ENCODE data around the gene SCN9A.
"Not testable (repeated sequence)": the region's sequence is repeated elsewhere in the genome, so short reads cannot be mapped to it uniquely, and the experiment has no call there.

The SCN9A gene

GRCh38 chr2:166249318-166249717 is 126.4 kb downstream of the SCN9A start:
- in situ Hi-C loops (cut with MboI; ENCODE audit: low sequenced_read_pairs) = no loop called here

- in situ Hi-C loops (cut with MboI; ENCODE audit: low sequenced_read_pairs) = no loop called here
Observed at GRCh38 chr2:166246901-166247300, 128.8 kb downstream of the SCN9A start.

- in situ Hi-C loops (cut with MboI; ENCODE audit: low sequenced_read_pairs) = no loop called here
Observed at GRCh38 chr2:166242309-166242708, 133.4 kb downstream of the SCN9A start.

GRCh38 chr2:166240387-166241313 is 135.1 kb downstream of the SCN9A start:
- in situ Hi-C loops (cut with MboI; ENCODE audit: low sequenced_read_pairs) = no loop called here

- in situ Hi-C loops (cut with MboI; ENCODE audit: low sequenced_read_pairs) = no loop called here
Observed at GRCh38 chr2:166239548-166239947, 136.2 kb downstream of the SCN9A start.

DNA sequence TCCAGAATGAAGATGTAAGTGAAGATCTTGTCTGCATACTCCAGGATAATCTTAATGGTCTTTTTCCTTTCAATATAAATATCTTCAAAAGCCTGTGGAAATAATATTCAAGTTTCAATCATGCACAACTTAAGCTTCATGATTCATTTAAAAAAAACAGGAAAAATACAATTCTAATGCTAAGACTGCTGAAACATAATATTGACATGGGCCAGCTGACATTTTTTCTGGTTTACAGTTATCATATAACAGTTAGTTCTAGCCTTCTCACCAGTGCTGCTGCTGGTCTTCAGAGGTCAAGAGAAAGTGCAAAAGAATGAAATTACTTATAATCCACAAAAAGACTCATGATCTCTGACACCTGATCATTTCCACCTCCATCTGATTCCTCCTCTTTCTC is 137.6 kb downstream of the SCN9A start:
- in situ Hi-C loops (cut with MboI; ENCODE audit: low sequenced_read_pairs) = no loop called here

- in situ Hi-C loops (cut with MboI; ENCODE audit: low sequenced_read_pairs) = no loop called here
Observed at GRCh38 chr2:166234112-166234846, 141.5 kb downstream of the SCN9A start.

GRCh38 chr2:166233244-166233643 is 142.5 kb downstream of the SCN9A start:
- in situ Hi-C loops (cut with MboI; ENCODE audit: low sequenced_read_pairs) = no loop called here

GRCh38 chr2:166230724-166231070 is 145.0 kb downstream of the SCN9A start:
- in situ Hi-C loops (cut with MboI; ENCODE audit: low sequenced_read_pairs) = no loop called here

DNA sequence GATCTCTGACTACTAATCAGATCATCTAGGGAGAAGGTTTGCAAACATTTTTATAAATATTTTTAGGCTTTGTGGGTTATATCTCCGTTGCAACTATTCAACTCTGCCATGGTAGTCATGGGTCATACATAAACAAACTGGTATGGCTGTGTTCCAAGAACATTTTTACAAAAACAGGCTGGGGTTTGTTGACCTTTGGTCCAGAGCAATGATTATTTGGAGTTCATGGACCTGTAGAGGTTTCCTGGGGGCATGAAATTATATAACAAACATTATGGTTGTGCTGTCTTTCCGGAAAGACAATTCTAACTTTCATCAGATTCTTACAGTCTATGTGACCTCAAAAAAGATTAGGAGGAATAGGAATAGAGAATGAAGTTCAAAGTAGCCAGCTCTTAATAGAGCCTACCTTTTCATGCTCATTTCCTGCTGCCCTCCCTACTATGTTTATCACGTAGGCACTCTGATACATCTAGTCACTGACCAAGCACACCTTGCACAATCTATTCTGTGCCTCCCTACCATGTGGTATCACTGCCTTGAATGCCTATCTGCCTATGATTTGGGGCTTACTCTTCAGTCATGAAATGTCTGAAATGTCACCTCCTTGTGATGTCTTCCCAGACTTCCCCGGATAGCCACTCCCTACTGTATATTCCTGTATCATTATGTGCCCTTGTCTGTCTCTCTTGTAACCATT is 145.6 kb downstream of the SCN9A start:
- in situ Hi-C loops (cut with MboI; ENCODE audit: low sequenced_read_pairs) = no loop called here

DNA sequence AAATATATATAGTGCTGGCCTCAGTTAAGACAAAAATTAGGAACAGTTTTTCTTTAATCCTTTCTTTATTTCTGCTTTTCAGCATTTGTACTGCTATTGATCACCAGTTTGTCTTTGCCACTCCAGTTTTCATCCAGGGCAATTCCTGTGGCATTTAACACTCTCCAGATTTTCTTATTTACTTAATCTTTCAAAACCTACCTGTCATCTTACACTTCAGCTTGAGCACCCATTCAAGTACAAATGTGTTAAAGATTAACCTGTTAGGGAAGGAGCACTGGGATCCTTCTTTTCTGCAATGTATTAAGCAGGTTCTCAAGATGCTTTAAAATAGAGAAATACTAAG is 146.1 kb downstream of the SCN9A start:
- in situ Hi-C loops (cut with MboI; ENCODE audit: low sequenced_read_pairs) = no loop called here

GRCh38 chr2:166224197-166224596 is 151.5 kb downstream of the SCN9A start:
- in situ Hi-C loops (cut with MboI; ENCODE audit: low sequenced_read_pairs) = no loop called here

- in situ Hi-C loops (cut with MboI; ENCODE audit: low sequenced_read_pairs) = no loop called here
Observed at GRCh38 chr2:166223298-166223697, 152.4 kb downstream of the SCN9A start.

DNA sequence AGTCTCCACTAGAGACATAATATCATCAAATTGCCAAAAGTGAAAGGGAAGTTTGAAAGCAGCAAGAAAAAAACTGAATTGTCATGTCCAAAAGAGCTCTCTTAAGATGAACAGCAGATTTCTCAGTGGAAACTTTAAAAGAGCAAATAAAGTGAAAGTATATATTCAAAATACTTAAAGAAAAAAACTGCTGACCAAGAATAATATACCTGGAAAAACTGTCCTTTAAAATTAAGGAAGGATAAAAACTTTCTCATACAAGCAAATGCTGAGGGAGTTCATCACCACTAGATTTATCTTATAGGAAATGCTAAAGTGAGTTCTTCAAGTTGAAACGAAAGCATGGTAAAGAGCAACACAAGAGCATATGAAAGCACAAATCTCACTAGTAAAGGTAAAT is 164.7 kb downstream of the SCN9A start:
- in situ Hi-C loops (cut with MboI; ENCODE audit: low sequenced_read_pairs) = no loop called here

GRCh38 chr2:166209944-166210343 is 165.8 kb downstream of the SCN9A start:
- in situ Hi-C loops (cut with MboI; ENCODE audit: low sequenced_read_pairs) = not testable (repeated sequence)

DNA sequence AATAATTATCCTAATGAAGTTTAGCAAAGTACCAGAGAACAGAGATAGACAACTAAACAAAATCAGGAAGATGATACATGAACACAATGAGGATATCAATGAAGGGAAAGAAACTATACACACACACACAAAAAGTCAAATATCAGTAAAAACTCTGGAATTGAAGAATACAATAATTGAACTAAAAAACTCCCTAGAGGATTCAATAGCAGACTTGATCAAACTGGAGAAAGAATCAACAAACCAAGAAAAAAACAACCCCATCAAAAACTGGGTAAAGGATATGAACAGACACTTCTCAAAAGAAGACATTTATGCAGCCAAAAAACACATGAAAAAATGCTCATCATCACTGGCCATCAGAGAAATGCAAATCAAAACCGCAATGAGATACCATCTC is 166.4 kb downstream of the SCN9A start:
- in situ Hi-C loops (cut with MboI; ENCODE audit: low sequenced_read_pairs) = not testable (repeated sequence)

DNA sequence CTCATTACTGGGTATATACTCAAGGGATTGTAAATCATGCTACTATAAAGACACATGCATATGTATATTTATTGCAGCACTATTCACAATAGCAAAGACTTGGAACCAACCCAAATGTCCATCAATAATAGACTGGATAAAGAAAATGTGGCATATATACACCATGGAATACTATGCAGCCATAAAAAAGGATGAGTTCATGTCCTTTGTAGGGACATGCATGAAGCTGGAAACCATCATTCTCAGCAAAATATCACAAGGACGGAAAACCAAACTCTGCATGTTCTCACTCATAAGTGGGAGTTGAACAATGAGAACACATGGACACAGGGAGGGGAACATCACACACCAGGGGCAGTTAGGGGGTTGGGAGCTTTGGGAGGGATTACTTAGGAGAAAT is 169.6 kb downstream of the SCN9A start:
- in situ Hi-C loops (cut with MboI; ENCODE audit: low sequenced_read_pairs) = not testable (repeated sequence)

- in situ Hi-C loops (cut with MboI; ENCODE audit: low sequenced_read_pairs) = no loop called here
Observed at GRCh38 chr2:166202778-166203177, 173.0 kb downstream of the SCN9A start.

- in situ Hi-C loops (cut with MboI; ENCODE audit: low sequenced_read_pairs) = no loop called here
Observed at GRCh38 chr2:166197446-166197845, 178.3 kb downstream of the SCN9A start.

GRCh38 chr2:166193407-166193806 is 182.3 kb downstream of the SCN9A start:
- in situ Hi-C loops (cut with MboI; ENCODE audit: low sequenced_read_pairs) = no loop called here

GRCh38 chr2:166188084-166188483 is 187.7 kb downstream of the SCN9A start:
- in situ Hi-C loops (cut with MboI; ENCODE audit: low sequenced_read_pairs) = no loop called here

GRCh38 chr2:166184789-166185188 is 191.0 kb downstream of the SCN9A start:
- in situ Hi-C loops (cut with MboI; ENCODE audit: low sequenced_read_pairs) = no loop called here
